Retinal pigment epithelial cell (primary cell): Measurements from ENCODE around the gene KRT82.
"Not testable (repeated sequence)": the region's sequence is repeated elsewhere in the genome, so short reads cannot be mapped to it uniquely, and the experiment has no call there.

Source experiments
- DNase-seq: peaks from one replicate; pipeline ENCODE4 v3.0.0-alpha.2; 2010; ENCODE audit warnings: low read depth
- H3K4me3 ChIP-seq: 2 replicates; pipeline ENCODE4 v1.5.1; 2011; ENCODE audit warnings: mild to moderate bottlenecking, low read length, control low read depth, moderate library complexity
- CTCF ChIP-seq: conservative IDR thresholded peaks from 2 replicates; pipeline ENCODE4 v1.5.1; 2011; ENCODE audit warnings: low read depth, low read length, control low read depth, inconsistent platforms

The KRT82 gene

GRCh38 chr12:52417740-52418139, 11.6 kb upstream of the KRT82 start:
- no peak for DNase-seq
- no peak for TF ChIP-seq CTCF
- H3K4me3 ChIP-seq, result no peak overlapping the region

GRCh38 chr12:52416795-52417194, 10.7 kb upstream of the KRT82 start:
- TF ChIP-seq CTCF, result no peak
- no peak for DNase-seq
- H3K4me3 ChIP-seq, result no peak overlapping the region

GRCh38 chr12:52415870-52416750, 10.0 kb upstream of the KRT82 start:
- no peak for TF ChIP-seq CTCF
- H3K4me3 ChIP-seq, result no peak overlapping the region
- DNase-seq, result peak; percentile 2

- no peak for DNase-seq
- H3K4me3 ChIP-seq, result no peak overlapping the region
- TF ChIP-seq CTCF, result no peak
Observed at GRCh38 chr12:52414936-52415335, 8.8 kb upstream of the KRT82 start.

- TF ChIP-seq CTCF, result no peak
- DNase-seq, result no peak
- H3K4me3 ChIP-seq, result no peak overlapping the region
Observed at GRCh38 chr12:52413782-52414345, 7.7 kb upstream of the KRT82 start.

GRCh38 chr12:52413202-52413601, 7.1 kb upstream of the KRT82 start:
- no peak for TF ChIP-seq CTCF
- no peak overlapping the region for H3K4me3 ChIP-seq
- DNase-seq, result no peak

- no peak for DNase-seq
- TF ChIP-seq CTCF, result no peak
- H3K4me3 ChIP-seq, result no peak overlapping the region
Observed at GRCh38 chr12:52411815-52412214, 5.7 kb upstream of the KRT82 start.

GRCh38 chr12:52410589-52411248, 4.6 kb upstream of the KRT82 start:
- H3K4me3 ChIP-seq, DNase-seq: not testable (repeated sequence)
